HCT116 (cell line): ENCODE results near the gene ADAM8. TPM values are rescaled to one million over a fixed set of nuclear protein-coding genes. Genes with fewer than 3 reads are reported as not detected.

Source experiments
- ATAC-seq: fragments of 200-7000 bp; cut with Tn5 transposase; 2 replicates; pipeline ENCODE4 v1.9.1; 2020; ENCODE audit warnings: mild to moderate bottlenecking, moderate library complexity
- BruUV-seq: library from RNA; stranded (reverse); fragments of 400-500 nt; replicated peaks from 2 replicates; lab custom pipeline; 2021; lab: Mats Ljungman, UMichigan
- CTCF ChIA-PET: fragments of 300-600 bp; sonication (Branson Sonifier 250); formaldehyde crosslinking; loops from one replicate; lab custom pipeline; 2021; ENCODE audit warnings: antibody characterized with exemption; lab: Charles Lee
- POLR2A ChIA-PET: fragments of 300-600, 350-600 bp; sonication (Branson Sonifier 250); formaldehyde crosslinking; loops from one replicate; lab custom pipeline; 2021; ENCODE audit warnings: antibody characterized with exemption; lab: Charles Lee
- RAD21 ChIA-PET, 2 experiments: fragments of 300-600 bp; sonication (Branson Sonifier 250); formaldehyde crosslinking; loops; one replicate each; lab custom pipeline; 2023; ENCODE audit warnings: low total read pairs in 2 of 2; ENCODE audit not compliant: uncharacterized antibody in 2 of 2, unreplicated experiment in 2 of 2, low non-redundant PET in 1 of 2; lab: Charles Lee
- DNase-seq: peaks from one replicate; pipeline ENCODE4 v3.0.0-alpha.2; 2010; ENCODE audit warnings: low read depth, low spot score
- H2AFZ ChIP-seq: fragments of 200-600 bp; shearing (Covaris generic), sonication (generic); 2 replicates; pipeline ENCODE4 v1.6.1; 2017; ENCODE audit warnings: low read depth, mixed run types, mixed read lengths, antibody characterized with exemption, low read length; ENCODE audit not compliant: poor library complexity, severe bottlenecking
- H3K27ac ChIP-seq: 2 replicates; pipeline ENCODE4 v1.5.1; 2012; ENCODE audit warnings: low read depth, low read length
- H3K27me3 ChIP-seq: fragments of 200-600 bp; sonication (generic); 2 replicates; pipeline ENCODE4 v1.6.1; 2016; ENCODE audit warnings: mixed run types, low read length, mixed read lengths; ENCODE audit not compliant: insufficient read depth
- H3K36me3 ChIP-seq, 2 experiments: fragments of 200-500 bp in 1 of 2; fragments of 200-600 bp in 1 of 2; sonication (Bioruptor generic) in 1 of 2; sonication (generic) in 1 of 2; 2 replicates each; pipeline versions ENCODE4 v1.5.1 to v1.6.1; 2014 to 2016; ENCODE audit warnings: low read length in 2 of 2, inconsistent platforms in 1 of 2, mixed read lengths in 1 of 2, mixed run types in 1 of 2; ENCODE audit not compliant: insufficient read depth in 2 of 2, control insufficient read depth in 1 of 2
- H3K4me1 ChIP-seq, 2 experiments: fragments of 200-600 bp in 1 of 2; sonication (generic) in 1 of 2; 2 replicates each; pipeline versions ENCODE4 v1.5.1 to v1.6.1; 2012 to 2017; ENCODE audit warnings: low read length in 2 of 2, inconsistent platforms in 1 of 2, mild to moderate bottlenecking in 1 of 2, mixed read lengths in 1 of 2, mixed run types in 1 of 2, moderate library complexity in 1 of 2; ENCODE audit not compliant: insufficient read depth in 2 of 2, control insufficient read depth in 1 of 2
- H3K4me2 ChIP-seq: fragments of 200-600 bp; sonication (generic); 2 replicates; pipeline ENCODE4 v1.6.1; 2017; ENCODE audit warnings: mixed run types, low read length, mixed read lengths
- H3K4me3 ChIP-seq, 2 experiments: fragments of 200-600 bp in 1 of 2; sonication (generic) in 1 of 2; replicated peaks in 1 of 2; 2 replicates each; pipeline ENCODE4 v1.5.1; 2011 to 2016; ENCODE audit warnings: low read length in 2 of 2, control low read depth in 1 of 2, low read depth in 1 of 2, mild to moderate bottlenecking in 1 of 2, mixed read lengths in 1 of 2, mixed run types in 1 of 2
- H3K79me2 ChIP-seq: fragments of 200-600 bp; sonication (generic); 2 replicates; pipeline ENCODE4 v1.6.1; 2017; ENCODE audit warnings: mild to moderate bottlenecking, mixed run types, low read length, moderate library complexity, mixed read lengths; ENCODE audit not compliant: insufficient read depth
- H3K9ac ChIP-seq: fragments of 200-600 bp; sonication (generic); 2 replicates; pipeline ENCODE4 v1.6.1; 2016; ENCODE audit warnings: low read length, mixed read lengths
- H3K9me2 ChIP-seq: fragments of 200-600 bp; sonication (generic), shearing (Covaris generic); 2 replicates; pipeline ENCODE4 v1.6.1; 2017; ENCODE audit warnings: mixed run types, mild to moderate bottlenecking, moderate library complexity; ENCODE audit not compliant: insufficient read depth
- H3K9me3 ChIP-seq, 2 experiments: fragments of 200-500 bp in 1 of 2; fragments of 200-600 bp in 1 of 2; sonication (Bioruptor generic) in 1 of 2; sonication (generic) in 1 of 2; 2 replicates each; pipeline ENCODE4 v1.6.1; 2014 to 2017; ENCODE audit warnings: low read length in 2 of 2, mixed read lengths in 2 of 2, inconsistent platforms in 1 of 2, low read depth in 1 of 2, mild to moderate bottlenecking in 1 of 2, mixed run types in 1 of 2, moderate library complexity in 1 of 2; ENCODE audit not compliant: control insufficient read depth in 1 of 2, insufficient read depth in 1 of 2
- H4K20me1 ChIP-seq: fragments of 200-600 bp; sonication (generic), shearing (Covaris generic); 2 replicates; pipeline ENCODE4 v1.6.1; 2017; ENCODE audit warnings: mixed run types, mild to moderate bottlenecking, moderate library complexity; ENCODE audit not compliant: insufficient read depth
- ELF1 ChIP-seq: IDR thresholded peaks from 2 replicates; pipeline ENCODE4 v1.6.1; 2012; ENCODE audit warnings: low read depth, borderline replicate concordance
- POLR2A ChIP-seq: IDR thresholded peaks from 2 replicates; pipeline ENCODE4 v1.7.0; 2011; ENCODE audit warnings: borderline replicate concordance; ENCODE audit not compliant: insufficient read depth, insufficient read length; ENCODE audit errors: extremely low read depth
- POLR2AphosphoS5 ChIP-seq: IDR thresholded peaks from 2 replicates; pipeline ENCODE4 v1.6.1; 2011; ENCODE audit warnings: mild to moderate bottlenecking, low read depth, low read length, moderate library complexity
- RAD21 ChIP-seq: IDR thresholded peaks from 2 replicates; pipeline ENCODE4 v1.6.1; 2012; ENCODE audit warnings: low read depth, mild to moderate bottlenecking
- SIN3A ChIP-seq: IDR thresholded peaks from 2 replicates; pipeline ENCODE4 v1.6.1; 2012; ENCODE audit warnings: low read depth
- SRF ChIP-seq: IDR thresholded peaks from 2 replicates; pipeline ENCODE4 v1.6.1; 2012; ENCODE audit warnings: low read depth
- YY1 ChIP-seq: IDR thresholded peaks from 2 replicates; pipeline ENCODE4 v1.6.1; 2011; ENCODE audit warnings: low read length, low read depth, moderate library complexity, mild to moderate bottlenecking; ENCODE audit not compliant: insufficient replicate concordance; ENCODE audit errors: extremely low read depth
- ZBTB33 ChIP-seq: IDR thresholded peaks from 2 replicates; pipeline ENCODE4 v1.6.1; 2011; ENCODE audit warnings: mild to moderate bottlenecking, low read length, moderate library complexity; ENCODE audit not compliant: insufficient replicate concordance; ENCODE audit errors: extremely low read depth
- ZNF274 ChIP-seq: fragments of 200-500 bp; sonication (Bioruptor generic); IDR thresholded peaks from 2 replicates; pipeline ENCODE4 v1.6.1; 2014; ENCODE audit warnings: mild to moderate bottlenecking, low read depth, low read length, inconsistent platforms
- intact Hi-C: fragments of 100-400 bp; cut with micrococcal nuclease; formaldehyde crosslinking; loops from 2 replicates; pipeline ENCODE4 v1.10.0; 2022
- total RNA-seq: library from RNA; stranded (reverse); gene quantifications from one replicate; pipeline ENCODE4 v1.2.1, GENCODE V29; 2021; ENCODE audit not compliant: unreplicated experiment
- TF ChIP-seq, protein P1 (sequence below): IDR thresholded peaks from 2 replicates; pipeline ENCODE4 v1.6.1; 2012

ADAM8 gene
- total RNA-seq, 1 experiment from 2014 or later: 4.1 TPM

DNA sequence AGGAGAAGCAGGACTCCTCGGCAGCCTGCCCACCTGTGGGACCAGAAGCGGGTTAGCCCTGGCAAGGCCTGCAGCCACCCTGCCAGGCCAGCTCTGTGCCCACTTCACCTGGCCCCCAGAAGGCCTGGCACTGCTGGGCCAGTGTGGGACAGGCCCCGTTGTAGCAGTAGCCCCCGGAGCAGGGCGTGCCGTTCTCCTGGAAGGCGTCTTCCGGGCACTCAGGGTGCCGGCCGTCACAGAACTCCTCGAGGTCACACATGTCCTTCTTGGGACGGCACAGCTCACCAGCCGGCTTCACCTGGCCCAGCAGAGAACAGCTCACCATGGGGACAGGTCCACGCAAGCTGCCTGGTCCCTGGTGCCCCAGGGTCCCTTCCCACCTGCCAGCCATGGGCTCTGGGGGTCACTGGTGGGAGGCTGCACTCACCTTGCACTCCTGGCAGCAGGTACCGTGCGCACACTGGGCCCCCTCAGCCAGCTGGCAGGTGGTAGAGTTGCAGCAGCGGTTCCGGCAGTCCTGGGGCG, 5.8 kb downstream of the ADAM8 start:
- POLR2A ChIA-PET: no interaction called here
- no TSS peak for BruUV-seq

More for the DNA sequence above, 5.8 kb downstream of the ADAM8 start:
- no peak overlapping the region for H3K4me2 ChIP-seq
- no peaks in the 10 kb centered on the region for H3K4me1 ChIP-seq
- no peaks in the 10 kb centered on the region for H3K79me2 ChIP-seq
- H3K27ac ChIP-seq: no peak overlapping the region
- no peaks in the 10 kb centered on the region for H3K9me2 ChIP-seq
- no peaks in the 10 kb centered on the region for H3K9me3 ChIP-seq
- no peaks in the 10 kb centered on the region for H4K20me1 ChIP-seq
- no peak overlapping the region for H3K9ac ChIP-seq
- RAD21 ChIA-PET: no interaction called here
- H3K27me3 ChIP-seq: no peaks in the 10 kb centered on the region
- H2AFZ ChIP-seq: no peak overlapping the region
- H3K36me3 ChIP-seq: no peaks in the 10 kb centered on the region
- no peak for ATAC-seq
- H3K4me3 ChIP-seq: no peak overlapping the region
- TF ChIP-seq POLR2A: no peak
- TF ChIP-seq SRF: no peak
- TF ChIP-seq ELF1: no peak
- TF ChIP-seq YY1: no peak
- TF ChIP-seq, protein P1, sequence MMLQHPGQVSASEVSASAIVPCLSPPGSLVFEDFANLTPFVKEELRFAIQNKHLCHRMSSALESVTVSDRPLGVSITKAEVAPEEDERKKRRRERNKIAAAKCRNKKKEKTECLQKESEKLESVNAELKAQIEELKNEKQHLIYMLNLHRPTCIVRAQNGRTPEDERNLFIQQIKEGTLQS: no peak
- no peak for TF ChIP-seq ZBTB33
- no peak for TF ChIP-seq SIN3A
- TF ChIP-seq RAD21: no peak
- no peak for TF ChIP-seq ZNF274
- no peak for TF ChIP-seq POLR2AphosphoS5
- TF ChIP-seq, all 23 proteins: peak for 0
- intact Hi-C loops: no loop called here
- CTCF ChIA-PET: no interaction called here
- no peak for DNase-seq
